Astrocyte (in vitro differentiated cells and primary cell): Measurements from ENCODE around the gene SORL1. TPM values are rescaled to one million over a fixed set of nuclear protein-coding genes. Genes with fewer than 3 reads are reported as not detected.

ENCODE experiments used
- DNase-seq: peaks from one replicate; pipeline ENCODE4 v3.0.0-alpha.2; 2010; ENCODE audit warnings: low read depth
- FAIRE-seq: peaks from 2 replicates; lab custom pipeline; 2011; peaks lifted over from hg19 to GRCh38; lab: Jason Lieb, UNC
- H2AFZ ChIP-seq: 2 replicates; pipeline ENCODE4 v1.6.0; 2012; ENCODE audit warnings: low read depth, low read length, inconsistent platforms
- H3K27ac ChIP-seq: 2 replicates; pipeline ENCODE4 v1.5.1; 2011; ENCODE audit warnings: low read depth, low read length, inconsistent platforms
- H3K27me3 ChIP-seq: 2 replicates; pipeline ENCODE4 v1.6.0; 2011; ENCODE audit warnings: low read length, inconsistent platforms; ENCODE audit not compliant: insufficient read depth
- H3K36me3 ChIP-seq: 2 replicates; pipeline ENCODE4 v1.5.1; 2011; ENCODE audit warnings: low read length, inconsistent platforms; ENCODE audit not compliant: insufficient read depth
- H3K4me1 ChIP-seq: 2 replicates; pipeline ENCODE4 v1.5.1; 2011; ENCODE audit warnings: low read length, inconsistent platforms; ENCODE audit not compliant: insufficient read depth
- H3K4me2 ChIP-seq: 2 replicates; pipeline ENCODE4 v1.6.0; 2012; ENCODE audit warnings: low read length, inconsistent platforms
- H3K4me3 ChIP-seq: 2 replicates; pipeline ENCODE4 v1.5.1; 2011; ENCODE audit warnings: low read depth, mild to moderate bottlenecking, low read length, inconsistent platforms; ENCODE audit not compliant: insufficient read depth
- H3K79me2 ChIP-seq: 2 replicates; pipeline ENCODE4 v1.6.0; 2012; ENCODE audit warnings: mild to moderate bottlenecking, low read length, inconsistent platforms; ENCODE audit not compliant: insufficient read depth
- H3K9ac ChIP-seq: 2 replicates; pipeline ENCODE4 v1.6.0; 2012; ENCODE audit warnings: mild to moderate bottlenecking, low read length, inconsistent platforms
- H3K9me3 ChIP-seq: 2 replicates; pipeline ENCODE4 v1.5.1; 2012; ENCODE audit warnings: low read depth, mild to moderate bottlenecking, low read length, inconsistent platforms; ENCODE audit not compliant: insufficient read depth
- H4K20me1 ChIP-seq: 2 replicates; pipeline ENCODE4 v1.6.0; 2012; ENCODE audit warnings: low read length, inconsistent platforms; ENCODE audit not compliant: insufficient read depth
- H3K27ac Mint-ChIP-seq: one replicate; pipeline ENCODE4 v1.8.0; 2021; ENCODE audit warnings: mild to moderate bottlenecking, mixed read lengths; ENCODE audit not compliant: unreplicated experiment
- H3K27me3 Mint-ChIP-seq: one replicate; pipeline ENCODE4 v1.8.0; 2021; ENCODE audit warnings: low read depth, mixed read lengths; ENCODE audit not compliant: unreplicated experiment
- H3K36me3 Mint-ChIP-seq: one replicate; pipeline ENCODE4 v1.8.0; 2021; ENCODE audit warnings: low read depth, mixed read lengths; ENCODE audit not compliant: unreplicated experiment
- H3K4me1 Mint-ChIP-seq: one replicate; pipeline ENCODE4 v1.8.0; 2021; ENCODE audit warnings: low read depth, mixed read lengths; ENCODE audit not compliant: unreplicated experiment
- H3K4me3 Mint-ChIP-seq: one replicate; pipeline ENCODE4 v1.8.0; 2021; ENCODE audit warnings: mild to moderate bottlenecking, moderate library complexity, mixed read lengths; ENCODE audit not compliant: unreplicated experiment
- H3K9me3 Mint-ChIP-seq: one replicate; pipeline ENCODE4 v1.8.0; 2021; ENCODE audit warnings: mild to moderate bottlenecking, mixed read lengths; ENCODE audit not compliant: unreplicated experiment
- EZH2 ChIP-seq: IDR thresholded peaks from 2 replicates; pipeline ENCODE4 v1.6.1; 2012; ENCODE audit warnings: mild to moderate bottlenecking, low read length, inconsistent platforms; ENCODE audit not compliant: insufficient read depth
- total RNA-seq: library from RNA; stranded (reverse); gene quantifications from 2 replicates; pipeline ENCODE4 v1.2.1, GENCODE V29; 2021
- TF ChIP-seq, protein P1 (sequence below): IDR thresholded peaks from 2 replicates; pipeline ENCODE4 v1.5.1; 2011; ENCODE audit warnings: low read depth, mild to moderate bottlenecking, inconsistent platforms, low read length, moderate library complexity; ENCODE audit not compliant: insufficient read depth

Gene SORL1
- total RNA-seq, 1 donor from 2014 or later = 4.1 TPM

GRCh38 chr11:121578251-121578976 lies 126.3 kb downstream of the SORL1 start:
- Histone ChIP-seq H3K9ac (no peak overlapping the region), H3K4me2 (no peak overlapping the region), H3K27ac (no peak overlapping the region), H3K27me3 (peaks cover 6% of the 10 kb centered on the region), H3K4me3 (no peak overlapping the region), H3K9me3 (no peaks in the 10 kb centered on the region), H3K4me1 (no peaks in the 10 kb centered on the region), H4K20me1 (no peaks in the 10 kb centered on the region), H2AFZ (no peak overlapping the region), H3K79me2 (no peaks in the 10 kb centered on the region), H3K36me3 (no peaks in the 10 kb centered on the region)
- FAIRE-seq = no peak
- peaks cover 14% of the 10 kb centered on the region for H3K4me1 Mint-ChIP-seq
- H3K9me3 Mint-ChIP-seq = peaks cover 21% of the 10 kb centered on the region
- no peak overlapping the region for H3K27ac Mint-ChIP-seq
- DNase-seq = peak; percentile 8
- H3K4me3 Mint-ChIP-seq = no peak overlapping the region
- no peaks in the 10 kb centered on the region for H3K27me3 Mint-ChIP-seq
- TF ChIP-seq EZH2 = no peak
- TF ChIP-seq, protein P1, sequence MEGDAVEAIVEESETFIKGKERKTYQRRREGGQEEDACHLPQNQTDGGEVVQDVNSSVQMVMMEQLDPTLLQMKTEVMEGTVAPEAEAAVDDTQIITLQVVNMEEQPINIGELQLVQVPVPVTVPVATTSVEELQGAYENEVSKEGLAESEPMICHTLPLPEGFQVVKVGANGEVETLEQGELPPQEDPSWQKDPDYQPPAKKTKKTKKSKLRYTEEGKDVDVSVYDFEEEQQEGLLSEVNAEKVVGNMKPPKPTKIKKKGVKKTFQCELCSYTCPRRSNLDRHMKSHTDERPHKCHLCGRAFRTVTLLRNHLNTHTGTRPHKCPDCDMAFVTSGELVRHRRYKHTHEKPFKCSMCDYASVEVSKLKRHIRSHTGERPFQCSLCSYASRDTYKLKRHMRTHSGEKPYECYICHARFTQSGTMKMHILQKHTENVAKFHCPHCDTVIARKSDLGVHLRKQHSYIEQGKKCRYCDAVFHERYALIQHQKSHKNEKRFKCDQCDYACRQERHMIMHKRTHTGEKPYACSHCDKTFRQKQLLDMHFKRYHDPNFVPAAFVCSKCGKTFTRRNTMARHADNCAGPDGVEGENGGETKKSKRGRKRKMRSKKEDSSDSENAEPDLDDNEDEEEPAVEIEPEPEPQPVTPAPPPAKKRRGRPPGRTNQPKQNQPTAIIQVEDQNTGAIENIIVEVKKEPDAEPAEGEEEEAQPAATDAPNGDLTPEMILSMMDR = no peak
- peaks cover 16% of the 10 kb centered on the region for H3K36me3 Mint-ChIP-seq

- FAIRE-seq (no peak), DNase-seq (no peak)
- H2AFZ ChIP-seq = no peak overlapping the region
- no peaks in the 10 kb centered on the region for H3K4me1 ChIP-seq
- H3K27ac ChIP-seq = no peak overlapping the region
- no peaks in the 10 kb centered on the region for H4K20me1 ChIP-seq
- H3K36me3 ChIP-seq = no peaks in the 10 kb centered on the region
- Mint-ChIP-seq H3K27ac (no peak overlapping the region), H3K36me3 (peaks cover 16% of the 10 kb centered on the region), H3K27me3 (no peaks in the 10 kb centered on the region), H3K4me3 (no peak overlapping the region), H3K4me1 (peaks cover 7% of the 10 kb centered on the region), H3K9me3 (peaks cover 19% of the 10 kb centered on the region)
- H3K4me3 ChIP-seq = no peak overlapping the region
- no peaks in the 10 kb centered on the region for H3K9me3 ChIP-seq
- H3K27me3 ChIP-seq = peaks cover 2% of the 10 kb centered on the region
- H3K79me2 ChIP-seq = no peaks in the 10 kb centered on the region
- TF ChIP-seq, protein P1 = no peak
- TF ChIP-seq EZH2 = no peak
- no peak overlapping the region for H3K4me2 ChIP-seq
- no peak overlapping the region for H3K9ac ChIP-seq
These were observed 128.0 kb downstream of the SORL1 start for GRCh38 chr11:121580154-121580553.

DNA sequence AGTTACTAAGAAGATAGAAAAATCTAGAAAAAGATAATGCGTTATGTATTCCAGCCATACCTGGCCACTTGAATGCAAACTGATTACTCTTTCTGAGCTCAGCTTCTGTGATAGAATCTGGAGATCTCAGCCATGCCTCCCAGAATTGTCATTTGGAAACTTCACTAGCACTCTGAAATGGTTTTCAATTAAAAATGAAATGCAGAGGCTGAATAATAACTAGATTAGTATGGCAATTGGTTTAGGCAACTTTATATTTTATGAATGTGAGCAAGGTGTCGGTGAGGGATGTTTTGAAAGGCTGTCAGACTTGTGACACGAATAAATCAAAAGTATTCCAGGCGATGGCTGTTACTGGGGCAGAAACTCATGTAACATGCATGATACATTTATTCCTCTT lies 129.5 kb downstream of the SORL1 start:
- Mint-ChIP-seq H3K36me3 (peaks cover 14% of the 10 kb centered on the region), H3K9me3 (peaks cover 15% of the 10 kb centered on the region), H3K27me3 (no peaks in the 10 kb centered on the region), H3K4me1 (no peaks in the 10 kb centered on the region), H3K4me3 (no peak overlapping the region), H3K27ac (no peak overlapping the region)
- Histone ChIP-seq H2AFZ (no peak overlapping the region), H3K27ac (no peak overlapping the region), H3K79me2 (no peaks in the 10 kb centered on the region), H3K4me3 (no peak overlapping the region), H3K4me2 (no peak overlapping the region), H3K4me1 (no peaks in the 10 kb centered on the region), H4K20me1 (no peaks in the 10 kb centered on the region), H3K36me3 (no peaks in the 10 kb centered on the region), H3K27me3 (peaks cover 4% of the 10 kb centered on the region), H3K9me3 (no peaks in the 10 kb centered on the region), H3K9ac (no peak overlapping the region)
- no peak for DNase-seq
- no peak for FAIRE-seq
- no peak for TF ChIP-seq EZH2
- TF ChIP-seq, protein P1 = no peak
